KMS-11 (cell line): ENCODE results near the gene DAB1.

ENCODE experiments used
- H2AFZ ChIP-seq: fragments of 200-600 bp; sonication (generic); 2 replicates; pipeline ENCODE4 v1.6.1; 2016; ENCODE audit warnings: antibody characterized with exemption, mixed run types, low read depth
- H3K27ac ChIP-seq: fragments of 200-600 bp; sonication (generic); 2 replicates; pipeline ENCODE4 v1.6.1; 2016; ENCODE audit warnings: mild to moderate bottlenecking, mixed run types
- H3K27me3 ChIP-seq: fragments of 200-600 bp; sonication (generic); 2 replicates; pipeline ENCODE4 v1.6.1; 2017; ENCODE audit warnings: mild to moderate bottlenecking, low read depth, mixed run types, moderate library complexity; ENCODE audit not compliant: insufficient read depth
- H3K36me3 ChIP-seq: fragments of 200-600 bp; sonication (generic); 2 replicates; pipeline ENCODE4 v1.6.1; 2017; ENCODE audit warnings: mild to moderate bottlenecking, mixed run types; ENCODE audit not compliant: insufficient read depth
- H3K4me1 ChIP-seq: fragments of 200-600 bp; sonication (generic); 2 replicates; pipeline ENCODE4 v1.6.1; 2016; ENCODE audit warnings: mild to moderate bottlenecking, low read depth, mixed run types; ENCODE audit not compliant: poor library complexity, severe bottlenecking
- H3K4me2 ChIP-seq: fragments of 200-600 bp; sonication (generic); 2 replicates; pipeline ENCODE4 v1.7.0; 2016; ENCODE audit warnings: mild to moderate bottlenecking, mixed run types
- H3K4me3 ChIP-seq: fragments of 200-600 bp; sonication (generic); IDR thresholded peaks from 2 replicates; pipeline ENCODE4 v1.6.1; 2017; ENCODE audit warnings: low read depth, low read length, mixed read lengths; ENCODE audit not compliant: insufficient read depth
- H3K79me2 ChIP-seq: fragments of 200-600 bp; sonication (generic); 2 replicates; pipeline ENCODE4 v1.6.1; 2016; ENCODE audit warnings: low read depth, mixed run types; ENCODE audit not compliant: insufficient read depth
- H3K9ac ChIP-seq: fragments of 200-600 bp; sonication (generic); 2 replicates; pipeline ENCODE4 v1.6.1; 2016; ENCODE audit warnings: mild to moderate bottlenecking, mixed run types
- H4K20me1 ChIP-seq: fragments of 200-600 bp; sonication (generic); 2 replicates; pipeline ENCODE4 v1.6.1; 2016; ENCODE audit warnings: mild to moderate bottlenecking, mixed run types; ENCODE audit not compliant: insufficient read depth
- CTCF ChIP-seq: fragments of 200-600 bp; sonication (generic); conservative IDR thresholded peaks from 2 replicates; pipeline ENCODE4 v1.6.1; 2017; ENCODE audit warnings: low read depth, mild to moderate bottlenecking, antibody characterized with exemption, low read length, moderate library complexity, mixed read lengths

The DAB1 gene

GRCh38 chr1:57204091-57204490 lies 219.8 kb downstream of the DAB1 start:
- Histone ChIP-seq H3K9ac (no peak overlapping the region), H3K4me3 (no peak overlapping the region), H2AFZ (no peak overlapping the region), H3K4me2 (no peak overlapping the region), H3K27ac (no peak overlapping the region), H4K20me1 (no peaks in the 10 kb centered on the region), H3K79me2 (no peaks in the 10 kb centered on the region), H3K36me3 (no peaks in the 10 kb centered on the region), H3K4me1 (peaks cover 19% of the 10 kb centered on the region), H3K27me3 (no peaks in the 10 kb centered on the region)
- TF ChIP-seq CTCF, result no peak

- H3K27me3 ChIP-seq, result no peaks in the 10 kb centered on the region
- H2AFZ ChIP-seq, result no peak overlapping the region
- H3K4me1 ChIP-seq, result peaks cover 19% of the 10 kb centered on the region
Observed at GRCh38 chr1:57202241-57202640, 221.6 kb downstream of the DAB1 start.

GRCh38 chr1:57198912-57199311 lies 224.9 kb downstream of the DAB1 start:
- Histone ChIP-seq H3K4me2 (no peak overlapping the region), H3K27me3 (no peaks in the 10 kb centered on the region), H3K27ac (no peak overlapping the region), H2AFZ (no peak overlapping the region), H3K9ac (no peak overlapping the region), H4K20me1 (no peaks in the 10 kb centered on the region), H3K4me3 (no peak overlapping the region), H3K36me3 (no peaks in the 10 kb centered on the region), H3K79me2 (no peaks in the 10 kb centered on the region), H3K4me1 (peaks cover 7% of the 10 kb centered on the region)
- TF ChIP-seq CTCF, result no peak

More at GRCh38 chr1:57202241-57202640, 221.6 kb downstream of the DAB1 start:
- H3K36me3 ChIP-seq, result no peaks in the 10 kb centered on the region
- no peak for TF ChIP-seq CTCF
- no peak overlapping the region for H3K9ac ChIP-seq
- H3K27ac ChIP-seq, result no peak overlapping the region
- H3K79me2 ChIP-seq, result no peaks in the 10 kb centered on the region
- H3K4me3 ChIP-seq, result no peak overlapping the region
- no peaks in the 10 kb centered on the region for H4K20me1 ChIP-seq
- H3K4me2 ChIP-seq, result no peak overlapping the region

GRCh38 chr1:57195436-57195941 lies 228.4 kb downstream of the DAB1 start:
- H3K27ac ChIP-seq, result no peak overlapping the region
- H3K4me1 ChIP-seq, result no peaks in the 10 kb centered on the region
- no peaks in the 10 kb centered on the region for H3K36me3 ChIP-seq
- H3K4me3 ChIP-seq, result no peak overlapping the region
- no peak overlapping the region for H2AFZ ChIP-seq
- no peaks in the 10 kb centered on the region for H3K27me3 ChIP-seq
- H4K20me1 ChIP-seq, result no peaks in the 10 kb centered on the region
- no peak overlapping the region for H3K9ac ChIP-seq
- H3K79me2 ChIP-seq, result no peaks in the 10 kb centered on the region
- TF ChIP-seq CTCF, result no peak
- H3K4me2 ChIP-seq, result no peak overlapping the region
